IMR-90 (cell line): ENCODE measurements around the gene SNRPF. TPM values are rescaled to one million over a fixed set of nuclear protein-coding genes. Genes with fewer than 3 reads are reported as not detected.

Experiments
- ATAC-seq: fragments of 200-7000 bp; cut with Tn5 transposase; 2 replicates; pipeline ENCODE4 v1.9.1; 2020; ENCODE audit warnings: low read depth, mild to moderate bottlenecking, moderate library complexity
- BruUV-seq: library from RNA; stranded (reverse); fragments of 400-500 nt; replicated peaks from 2 replicates; lab custom pipeline; 2021; lab: Mats Ljungman, UMichigan
- CTCF ChIA-PET: fragments of 300-600 bp; formaldehyde crosslinking; extraction: SDS; loops from one replicate; lab custom pipeline; 2021; ENCODE audit warnings: antibody characterized with exemption; lab: Yijun Ruan, JAX
- POLR2A ChIA-PET: fragments of 300-600 bp; sonication (Branson Sonifier 250); formaldehyde crosslinking; loops from one replicate; lab custom pipeline; 2022; ENCODE audit warnings: antibody characterized with exemption; ENCODE audit not compliant: unreplicated experiment; lab: Charles Lee
- DNase-seq: peaks from one replicate; pipeline ENCODE4 v3.0.0; 2013
- H2AFZ ChIP-seq: replicated peaks from 2 replicates; pipeline ENCODE3; 2013; ENCODE audit warnings: low read length, mild to moderate bottlenecking; ENCODE audit not compliant: poor library complexity
- H2AK5ac ChIP-seq: 2 replicates; pipeline ENCODE4 v1.6.1; 2013; ENCODE audit warnings: low read depth, low read length, inconsistent platforms
- H2AK9ac ChIP-seq: replicated peaks from 2 replicates; pipeline ENCODE3; 2013; ENCODE audit warnings: mild to moderate bottlenecking, low read depth, low read length, moderate library complexity; ENCODE audit not compliant: poor library complexity
- H2BK120ac ChIP-seq: 2 replicates; pipeline ENCODE4 v1.6.1; 2013; ENCODE audit warnings: low read depth, low read length, inconsistent platforms
- H2BK15ac ChIP-seq: 3 replicates; pipeline ENCODE4 v1.6.1; 2013; ENCODE audit warnings: low read depth, low read length, inconsistent platforms
- H2BK20ac ChIP-seq: 2 replicates; pipeline ENCODE4 v1.6.1; 2013; ENCODE audit warnings: low read depth, mild to moderate bottlenecking, inconsistent platforms, low read length, moderate library complexity
- H2BK5ac ChIP-seq: 2 replicates; pipeline ENCODE4 v1.6.1; 2013; ENCODE audit warnings: mild to moderate bottlenecking, low read depth, low read length, inconsistent platforms; ENCODE audit not compliant: poor library complexity, severe bottlenecking
- H3K14ac ChIP-seq: replicated peaks from 2 replicates; pipeline ENCODE4 v1.6.1; 2013; ENCODE audit warnings: low read depth, low read length, inconsistent platforms
- H3K18ac ChIP-seq: 2 replicates; pipeline ENCODE4 v1.6.1; 2013; ENCODE audit warnings: low read depth, low read length, control low read depth
- H3K23ac ChIP-seq: 2 replicates; pipeline ENCODE4 v1.6.1; 2013; ENCODE audit warnings: low read depth, low read length, inconsistent platforms
- H3K27ac ChIP-seq: 2 replicates; pipeline ENCODE4 v1.5.1; 2013; ENCODE audit warnings: mild to moderate bottlenecking, control low read depth, low read length; ENCODE audit not compliant: insufficient read depth
- H3K27me3 ChIP-seq: 2 replicates; pipeline ENCODE4 v1.6.1; 2013; ENCODE audit warnings: low read length; ENCODE audit not compliant: control insufficient read depth, insufficient read depth
- H3K36me3 ChIP-seq: 2 replicates; pipeline ENCODE4 v1.6.1; 2013; ENCODE audit warnings: low read length, mixed read lengths; ENCODE audit not compliant: control insufficient read depth, insufficient read depth
- H3K4ac ChIP-seq: 2 replicates; pipeline ENCODE4 v1.6.1; 2013; ENCODE audit warnings: low read depth, low read length, inconsistent platforms
- H3K4me1 ChIP-seq: 2 replicates; pipeline ENCODE4 v1.6.1; 2013; ENCODE audit warnings: low read length, mixed read lengths; ENCODE audit not compliant: control insufficient read depth, insufficient read depth
- H3K4me2 ChIP-seq: 2 replicates; pipeline ENCODE4 v1.6.1; 2013; ENCODE audit warnings: low read depth, mild to moderate bottlenecking, control low read depth, low read length, moderate library complexity
- H3K4me3 ChIP-seq: 2 replicates; pipeline ENCODE4 v1.5.1; 2013; ENCODE audit warnings: low read depth, mild to moderate bottlenecking, control low read depth, low read length, moderate library complexity; ENCODE audit not compliant: insufficient read depth
- H3K56ac ChIP-seq: 2 replicates; pipeline ENCODE4 v1.6.1; 2013; ENCODE audit warnings: low read length, inconsistent platforms; ENCODE audit not compliant: insufficient read depth; ENCODE audit errors: extremely low read depth
- H3K79me1 ChIP-seq, 2 experiments: 2 replicates each; pipeline ENCODE4 v1.6.1; 2013; ENCODE audit warnings: low read length in 2 of 2, inconsistent platforms in 1 of 2, low read depth in 1 of 2
- H3K9ac ChIP-seq: 2 replicates; pipeline ENCODE4 v1.6.1; 2013; ENCODE audit warnings: low read depth, low read length, control low read depth
- H3K9me1 ChIP-seq: 2 replicates; pipeline ENCODE4 v1.6.1; 2013; ENCODE audit warnings: low read length, inconsistent platforms; ENCODE audit not compliant: insufficient read depth
- H3K9me3 ChIP-seq: 2 replicates; pipeline ENCODE4 v1.6.1; 2013; ENCODE audit warnings: low read length; ENCODE audit not compliant: control insufficient read depth, insufficient read depth
- H4K20me1 ChIP-seq: 2 replicates; pipeline ENCODE4 v1.6.1; 2013; ENCODE audit warnings: low read length, inconsistent platforms; ENCODE audit not compliant: insufficient read depth
- H4K5ac ChIP-seq: 2 replicates; pipeline ENCODE4 v1.6.1; 2013; ENCODE audit warnings: mild to moderate bottlenecking, low read depth, low read length, control low read depth
- H4K8ac ChIP-seq, 2 experiments: 2 replicates each; pipeline ENCODE4 v1.6.1; 2013; ENCODE audit warnings: low read depth in 2 of 2, low read length in 2 of 2, control low read depth in 1 of 2, inconsistent platforms in 1 of 2
- H4K91ac ChIP-seq: 2 replicates; pipeline ENCODE4 v1.6.1; 2013; ENCODE audit warnings: low read depth, low read length, inconsistent platforms; ENCODE audit not compliant: insufficient read depth
- FOS ChIP-seq: fragments of 150-350 bp; IDR thresholded peaks from 2 replicates; pipeline ENCODE4 v1.6.1; 2016; ENCODE audit warnings: low read depth, low read length
- SMC3 ChIP-seq: fragments of 150-350 bp; IDR thresholded peaks from 2 replicates; pipeline ENCODE4 v1.6.1; 2016; ENCODE audit warnings: low read depth, mild to moderate bottlenecking, antibody characterized with exemption, low read length, moderate library complexity
- WGBS, 2 experiments: methylation state at CpG; one replicate each; pipeline versions ENCODE4 v1.1.5 to v1.1.7; 2013; ENCODE audit warnings: missing lambda C conversion rate in 2 of 2; ENCODE audit not compliant: insufficient read length in 1 of 2; ENCODE audit errors: extremely low coverage in 2 of 2; 5-methylcytosine and 5-hydroxymethylcytosine counted together
- dilution Hi-C: fragments of 300-500 bp; cut with HindIII; formaldehyde crosslinking; loops from one replicate; pipeline ENCODE4 v1.14.3; 2018; ENCODE audit warnings: low sequenced_read_pairs; ENCODE audit not compliant: unreplicated experiment
- in situ Hi-C: fragments of 300-500 bp; cut with MboI; formaldehyde crosslinking; loops from 3 replicates; pipeline ENCODE4 v1.14.3; 2019; ENCODE audit warnings: low sequenced_read_pairs, inconsistent platforms, mixed read lengths
- intact Hi-C: fragments of 100-400 bp; cut with micrococcal nuclease; formaldehyde crosslinking; loops from 2 replicates; pipeline ENCODE4 v1.10.0; 2022
- polyA plus RNA-seq, 3 experiments: library from polyadenylated mRNA; depleted of rRNA; stranded (reverse); fragments of >200 nt; gene quantifications; 2 replicates each; pipeline ENCODE4 v1.2.3, GENCODE V29; 2012; ENCODE audit warnings: low replicate concordance in 1 of 3
- total RNA-seq: library from RNA; depleted of rRNA; stranded (reverse); fragments of >200 nt; gene quantifications from 2 replicates; pipeline ENCODE4 v1.2.3, GENCODE V29; 2012

SNRPF gene
- total and polyA plus RNA-seq, 2 of the 4 experiments (the other 2 are of a cell fraction), result 5.0 to 27.9 TPM

- Histone ChIP-seq H4K8ac (no peak overlapping the region), H3K79me1 (no peaks in the 10 kb centered on the region), H2AFZ (no peak overlapping the region), H3K4me1 (no peaks in the 10 kb centered on the region), H2BK120ac (no peak overlapping the region), H4K5ac (no peak overlapping the region), H3K9me1 (no peaks in the 10 kb centered on the region), H3K9me3 (no peaks in the 10 kb centered on the region), H2BK20ac (no peak overlapping the region), H3K36me3 (no peaks in the 10 kb centered on the region), H2AK9ac (no peak overlapping the region), H4K91ac (no peak overlapping the region), H3K27me3 (peaks cover 8% of the 10 kb centered on the region; the same call in 1 of the 2 replicates), H3K23ac (no peak overlapping the region), H3K4me2 (no peak overlapping the region), H3K9ac (no peak overlapping the region), H3K14ac (no peak overlapping the region), H2BK5ac (no peak overlapping the region), H2BK15ac (no peak overlapping the region), H3K56ac (no peak overlapping the region), H3K4me3 (no peak overlapping the region), H3K4ac (no peak overlapping the region), H3K18ac (no peak overlapping the region), H4K20me1 (no peaks in the 10 kb centered on the region), H2AK5ac (no peak overlapping the region), H3K27ac (no peak overlapping the region)
- intact Hi-C loops, result loop anchor here (10.0 kb wide), 1 partner anchor 1276 kb away; no protein-coding TSS in a partner anchor
- DNase-seq (no peak), ATAC-seq (no peak)
- no peak for TF ChIP-seq FOS
- no peak for TF ChIP-seq SMC3
- ChIA-PET POLR2A (no interaction called here), CTCF (interaction anchor here (0.7 kb wide), 1 partner anchor 812 kb away, joined by 3 read pairs; no protein-coding TSS in a partner anchor)
- dilution Hi-C loops, result no loop called here
- in situ Hi-C loops, result no loop called here
- WGBS, 2 experiments, result 100% methylated on average over 1 of the region's 2 CpGs; no CpG with 5 or more reads in 1 of the 2 experiments
- BruUV-seq, result no TSS peak
These were observed 28.2 kb upstream of the SNRPF start for GRCh38 chr12:95830335-95831089.
